ENCODE measurements around the gene VPS29. TPM values are rescaled to one million over a fixed set of nuclear protein-coding genes. Genes with fewer than 3 reads are reported as not detected.

The VPS29 gene
- polyA plus RNA-seq, 3 donors = 224 to 409 (median 342) TPM

DNA sequence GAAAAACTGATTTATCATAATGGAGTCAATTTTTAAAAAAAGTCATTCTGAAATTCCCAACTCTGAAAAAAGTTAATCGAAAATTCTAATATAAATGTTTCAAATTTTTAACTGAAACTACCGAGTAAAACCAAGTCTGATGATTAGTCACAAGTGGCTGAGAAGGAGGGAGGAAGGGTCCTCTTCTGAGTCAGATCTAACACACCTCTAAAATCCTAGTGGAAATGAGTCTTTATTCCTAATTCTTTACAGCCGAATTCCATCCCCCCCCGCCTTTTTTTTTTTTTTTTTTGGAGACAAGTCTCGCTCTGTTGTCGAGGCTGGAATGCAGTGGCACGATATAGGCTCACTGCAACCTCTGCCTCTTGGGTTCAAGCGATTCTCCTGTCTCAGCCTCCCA is 38.1 kb upstream of the VPS29 start:
- Mint-ChIP-seq H3K4me3 (no peak overlapping the region), H3K36me3 (peaks cover 65 to 99% of the 10 kb centered on the region in 2 donors), H3K27me3 (ENCODE audit: low read depth in 3 of 3) (no peaks in the 10 kb centered on the region), H3K27ac (peak overlapping the region in 1 of 7 donors; percentile 36), H3K9me3 (no peaks in the 10 kb centered on the region), H3K4me1 (peaks cover 5% of the 10 kb centered on the region)
- WGBS (ENCODE audit: insufficient coverage) = 100% methylated on average over 3 of the region's 8 CpGs
- H3K27me3 ChIP-seq (ENCODE audit: control insufficient read depth in 2 of 2, insufficient read depth in 2 of 2, low read length in 2 of 2) = no peaks in the 10 kb centered on the region
- intact Hi-C loops (cut with micrococcal nuclease) = no loop called here
- peaks cover 98% of the 10 kb centered on the region for H4K20me1 ChIP-seq (ENCODE audit: insufficient read depth, low read length)
- H3K9ac ChIP-seq (ENCODE audit: insufficient read depth, low read length, poor library complexity, severe bottlenecking) = no peak overlapping the region
- TF ChIP-seq, protein P1, sequence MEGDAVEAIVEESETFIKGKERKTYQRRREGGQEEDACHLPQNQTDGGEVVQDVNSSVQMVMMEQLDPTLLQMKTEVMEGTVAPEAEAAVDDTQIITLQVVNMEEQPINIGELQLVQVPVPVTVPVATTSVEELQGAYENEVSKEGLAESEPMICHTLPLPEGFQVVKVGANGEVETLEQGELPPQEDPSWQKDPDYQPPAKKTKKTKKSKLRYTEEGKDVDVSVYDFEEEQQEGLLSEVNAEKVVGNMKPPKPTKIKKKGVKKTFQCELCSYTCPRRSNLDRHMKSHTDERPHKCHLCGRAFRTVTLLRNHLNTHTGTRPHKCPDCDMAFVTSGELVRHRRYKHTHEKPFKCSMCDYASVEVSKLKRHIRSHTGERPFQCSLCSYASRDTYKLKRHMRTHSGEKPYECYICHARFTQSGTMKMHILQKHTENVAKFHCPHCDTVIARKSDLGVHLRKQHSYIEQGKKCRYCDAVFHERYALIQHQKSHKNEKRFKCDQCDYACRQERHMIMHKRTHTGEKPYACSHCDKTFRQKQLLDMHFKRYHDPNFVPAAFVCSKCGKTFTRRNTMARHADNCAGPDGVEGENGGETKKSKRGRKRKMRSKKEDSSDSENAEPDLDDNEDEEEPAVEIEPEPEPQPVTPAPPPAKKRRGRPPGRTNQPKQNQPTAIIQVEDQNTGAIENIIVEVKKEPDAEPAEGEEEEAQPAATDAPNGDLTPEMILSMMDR (IDR thresholded peaks at IDR 0.05) = no peak
- DNase-seq = no peak
- no peaks in the 10 kb centered on the region for H3K9me3 ChIP-seq (replicated peaks in 1 of 2; ENCODE audit: control insufficient read depth in 1 of 2, insufficient read depth in 1 of 2, low read length in 2 of 2)
- peaks cover 59 to 99% of the 10 kb centered on the region in 2 donors for H3K36me3 ChIP-seq (replicated peaks in 1 of 2; ENCODE audit: control insufficient read depth in 1 of 2, insufficient read depth in 2 of 2, low read length in 2 of 2)
- H3K27ac ChIP-seq (ENCODE audit: low read depth in 1 of 2, low read length in 2 of 2) = peak overlapping the region in 1 of 2 donors; percentile 15
- H3K4me2 ChIP-seq (replicated peaks; ENCODE audit: extremely low read depth, low read length, poor library complexity, severe bottlenecking) = no peak overlapping the region
- no peak overlapping the region for H3K4me3 ChIP-seq (replicated peaks in 1 of 3; ENCODE audit: low read depth in 2 of 3, low read length in 3 of 3)
- peaks cover 48% of the 10 kb centered on the region for H3K79me2 ChIP-seq (ENCODE audit: insufficient read depth, low read length)
- H3K4me1 ChIP-seq (ENCODE audit: control insufficient read depth in 1 of 2, insufficient read depth in 2 of 2, low read length in 2 of 2) = no peaks in the 10 kb centered on the region
- no peak overlapping the region for H2AFZ ChIP-seq (ENCODE audit: insufficient read depth, low read depth, low read length, poor library complexity, severe bottlenecking)

GRCh38 chr12:110538869-110539622 is 37.1 kb upstream of the VPS29 start:
- H3K36me3 ChIP-seq (replicated peaks in 1 of 2; ENCODE audit: control insufficient read depth in 1 of 2, insufficient read depth in 2 of 2, low read length in 2 of 2) = peaks cover 61 to 99% of the 10 kb centered on the region in 2 donors
- TF ChIP-seq, protein P1 (IDR thresholded peaks at IDR 0.05) = no peak
- no peaks in the 10 kb centered on the region for H3K27me3 ChIP-seq (ENCODE audit: control insufficient read depth in 2 of 2, insufficient read depth in 2 of 2, low read length in 2 of 2)
- Mint-ChIP-seq H3K4me3 (no peak overlapping the region), H3K4me1 (peaks cover 2% of the 10 kb centered on the region), H3K27ac (peak overlapping the region in 3 of 7 donors; percentile 0 to 82 (median 42)), H3K27me3 (ENCODE audit: low read depth in 3 of 3) (no peaks in the 10 kb centered on the region), H3K9me3 (no peaks in the 10 kb centered on the region), H3K36me3 (peaks cover 69 to 99% of the 10 kb centered on the region in 2 donors)
- DNase-seq = no peak
- H4K20me1 ChIP-seq (ENCODE audit: insufficient read depth, low read length) = peaks cover 98% of the 10 kb centered on the region
- H3K4me2 ChIP-seq (replicated peaks; ENCODE audit: extremely low read depth, low read length, poor library complexity, severe bottlenecking) = no peak overlapping the region
- H3K9me3 ChIP-seq (replicated peaks in 1 of 2; ENCODE audit: control insufficient read depth in 1 of 2, insufficient read depth in 1 of 2, low read length in 2 of 2) = no peaks in the 10 kb centered on the region
- intact Hi-C loops (cut with micrococcal nuclease) = no loop called here
- peaks cover 43% of the 10 kb centered on the region for H3K79me2 ChIP-seq (ENCODE audit: insufficient read depth, low read length)
- no peak overlapping the region for H2AFZ ChIP-seq (ENCODE audit: insufficient read depth, low read depth, low read length, poor library complexity, severe bottlenecking)
- no peak overlapping the region for H3K9ac ChIP-seq (ENCODE audit: insufficient read depth, low read length, poor library complexity, severe bottlenecking)
- H3K27ac ChIP-seq (ENCODE audit: low read depth in 1 of 2, low read length in 2 of 2) = peak overlapping the region in 1 of 2 donors; percentile 15
- no peak overlapping the region for H3K4me3 ChIP-seq (replicated peaks in 1 of 3; ENCODE audit: low read depth in 2 of 3, low read length in 3 of 3)
- WGBS (ENCODE audit: insufficient coverage) = no CpG with 5 or more reads among the region's 5 CpGs
- H3K4me1 ChIP-seq (ENCODE audit: control insufficient read depth in 1 of 2, insufficient read depth in 2 of 2, low read length in 2 of 2) = no peaks in the 10 kb centered on the region
